AG09309 (cell line): ENCODE data around the gene LAMC1.

ENCODE experiments used
- DNase-seq: peaks from one replicate; pipeline ENCODE4 v3.0.0-alpha.2; 2010; ENCODE audit warnings: low read depth
- H3K4me3 ChIP-seq: 2 replicates; pipeline ENCODE4 v1.5.1; 2011; ENCODE audit warnings: mild to moderate bottlenecking, low read depth, low read length, moderate library complexity; ENCODE audit not compliant: control insufficient read depth
- CTCF ChIP-seq: IDR thresholded peaks from 2 replicates; pipeline ENCODE4 v1.5.1; 2011; ENCODE audit warnings: mild to moderate bottlenecking, low read depth, low read length, inconsistent platforms; ENCODE audit not compliant: insufficient read depth, control insufficient read depth; ENCODE audit errors: missing control alignments

The LAMC1 gene

GRCh38 chr1:183105449-183105848, 82.2 kb downstream of the LAMC1 start:
- no peak for DNase-seq
- no peak overlapping the region for H3K4me3 ChIP-seq
- no peak for TF ChIP-seq CTCF

GRCh38 chr1:183106166-183106565, 82.9 kb downstream of the LAMC1 start:
- no peak for TF ChIP-seq CTCF
- no peak overlapping the region for H3K4me3 ChIP-seq
- DNase-seq: no peak

- H3K4me3 ChIP-seq: no peak overlapping the region
- no peak for TF ChIP-seq CTCF
- DNase-seq: no peak
Measured at GRCh38 chr1:183106746-183107145, 83.5 kb downstream of the LAMC1 start.

- no peak overlapping the region for H3K4me3 ChIP-seq
- no peak for DNase-seq
- no peak for TF ChIP-seq CTCF
Measured at GRCh38 chr1:183110326-183110880, 87.2 kb downstream of the LAMC1 start.

- DNase-seq: no peak
- TF ChIP-seq CTCF: no peak
Measured at GRCh38 chr1:183114441-183114840, 91.2 kb downstream of the LAMC1 start.

GRCh38 chr1:183116416-183116815, 93.2 kb downstream of the LAMC1 start:
- no peak for TF ChIP-seq CTCF
- no peak overlapping the region for H3K4me3 ChIP-seq
- no peak for DNase-seq

More at GRCh38 chr1:183114441-183114840, 91.2 kb downstream of the LAMC1 start:
- no peak overlapping the region for H3K4me3 ChIP-seq

GRCh38 chr1:183121609-183122008, 98.4 kb downstream of the LAMC1 start:
- DNase-seq: no peak
- TF ChIP-seq CTCF: no peak
- no peak overlapping the region for H3K4me3 ChIP-seq
